ENCODE results near the gene PEX5L.
A peak's percentile ranks its signal among the peaks of the same experiment; 100 is the strongest.

Gene PEX5L

DNA sequence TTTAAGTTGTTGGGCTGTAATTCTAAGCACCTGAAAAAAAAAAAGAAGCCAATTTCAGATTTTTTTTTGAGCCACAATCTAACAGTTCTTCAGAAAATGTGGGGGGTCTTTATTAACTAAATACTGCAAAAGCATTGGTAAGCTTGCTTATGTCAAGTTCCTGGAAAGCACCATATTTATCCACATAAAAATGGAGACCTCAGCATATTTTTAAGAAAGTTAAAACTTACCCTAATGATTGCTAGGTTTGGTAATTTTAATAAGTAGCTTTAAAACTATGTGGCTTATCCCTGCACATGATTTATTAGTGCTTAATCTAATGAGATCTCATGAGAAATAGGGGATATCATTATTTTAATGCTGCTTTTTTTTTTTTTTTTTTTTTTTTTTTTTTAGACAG, 227.1 kb downstream of the PEX5L start:
- TF ChIP-seq, protein P1, sequence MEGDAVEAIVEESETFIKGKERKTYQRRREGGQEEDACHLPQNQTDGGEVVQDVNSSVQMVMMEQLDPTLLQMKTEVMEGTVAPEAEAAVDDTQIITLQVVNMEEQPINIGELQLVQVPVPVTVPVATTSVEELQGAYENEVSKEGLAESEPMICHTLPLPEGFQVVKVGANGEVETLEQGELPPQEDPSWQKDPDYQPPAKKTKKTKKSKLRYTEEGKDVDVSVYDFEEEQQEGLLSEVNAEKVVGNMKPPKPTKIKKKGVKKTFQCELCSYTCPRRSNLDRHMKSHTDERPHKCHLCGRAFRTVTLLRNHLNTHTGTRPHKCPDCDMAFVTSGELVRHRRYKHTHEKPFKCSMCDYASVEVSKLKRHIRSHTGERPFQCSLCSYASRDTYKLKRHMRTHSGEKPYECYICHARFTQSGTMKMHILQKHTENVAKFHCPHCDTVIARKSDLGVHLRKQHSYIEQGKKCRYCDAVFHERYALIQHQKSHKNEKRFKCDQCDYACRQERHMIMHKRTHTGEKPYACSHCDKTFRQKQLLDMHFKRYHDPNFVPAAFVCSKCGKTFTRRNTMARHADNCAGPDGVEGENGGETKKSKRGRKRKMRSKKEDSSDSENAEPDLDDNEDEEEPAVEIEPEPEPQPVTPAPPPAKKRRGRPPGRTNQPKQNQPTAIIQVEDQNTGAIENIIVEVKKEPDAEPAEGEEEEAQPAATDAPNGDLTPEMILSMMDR (IDR thresholded peaks at IDR 0.05; ENCODE audit: low read depth, low read length): no peak
- no peak overlapping the region for H3K4me3 ChIP-seq (ENCODE audit: low read depth, low read length)
- in situ Hi-C loops (cut with HindIII; ENCODE audit: low sequenced_read_pairs): no loop called here
- DNase-seq (ENCODE audit: low read depth, low spot score): no peak

DNA sequence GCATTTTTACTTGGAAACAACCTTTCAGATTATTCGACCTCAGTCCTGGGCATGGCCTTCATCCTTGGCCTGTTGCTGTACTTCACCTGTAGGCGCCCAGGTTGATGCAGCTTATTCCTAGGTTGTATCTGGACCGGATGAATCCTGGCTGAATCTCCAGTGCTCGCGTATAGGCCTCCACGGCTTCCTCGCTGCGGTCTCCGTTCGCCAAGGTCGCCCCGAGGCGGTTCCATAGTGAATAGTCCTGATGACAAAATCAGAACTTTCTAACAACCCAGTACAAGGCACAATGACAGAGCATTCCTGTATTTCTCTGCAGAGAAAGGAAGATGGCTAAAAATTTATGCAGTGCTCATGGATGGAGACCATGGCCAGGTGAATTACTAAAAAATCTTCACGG, 229.1 kb downstream of the PEX5L start:
- no peak for DNase-seq (ENCODE audit: low read depth, low spot score)
- in situ Hi-C loops (cut with HindIII; ENCODE audit: low sequenced_read_pairs): no loop called here
- H3K4me3 ChIP-seq (ENCODE audit: low read depth, low read length): no peak overlapping the region
- TF ChIP-seq, protein P1 (IDR thresholded peaks at IDR 0.05; ENCODE audit: low read depth, low read length): no peak

GRCh38 chr3:179806177-179806576, 230.6 kb downstream of the PEX5L start:
- in situ Hi-C loops (cut with HindIII; ENCODE audit: low sequenced_read_pairs): no loop called here
- TF ChIP-seq, protein P1 (IDR thresholded peaks at IDR 0.05; ENCODE audit: low read depth, low read length): no peak
- DNase-seq (ENCODE audit: low read depth, low spot score): peak; percentile 39

GRCh38 chr3:179801856-179802255, 234.9 kb downstream of the PEX5L start:
- DNase-seq (ENCODE audit: low read depth, low spot score): no peak
- in situ Hi-C loops (cut with HindIII; ENCODE audit: low sequenced_read_pairs): no loop called here
- no peak overlapping the region for H3K4me3 ChIP-seq (ENCODE audit: low read depth, low read length)
- TF ChIP-seq, protein P1 (IDR thresholded peaks at IDR 0.05; ENCODE audit: low read depth, low read length): no peak

More at GRCh38 chr3:179806177-179806576, 230.6 kb downstream of the PEX5L start:
- H3K4me3 ChIP-seq (ENCODE audit: low read depth, low read length): no peak overlapping the region

DNA sequence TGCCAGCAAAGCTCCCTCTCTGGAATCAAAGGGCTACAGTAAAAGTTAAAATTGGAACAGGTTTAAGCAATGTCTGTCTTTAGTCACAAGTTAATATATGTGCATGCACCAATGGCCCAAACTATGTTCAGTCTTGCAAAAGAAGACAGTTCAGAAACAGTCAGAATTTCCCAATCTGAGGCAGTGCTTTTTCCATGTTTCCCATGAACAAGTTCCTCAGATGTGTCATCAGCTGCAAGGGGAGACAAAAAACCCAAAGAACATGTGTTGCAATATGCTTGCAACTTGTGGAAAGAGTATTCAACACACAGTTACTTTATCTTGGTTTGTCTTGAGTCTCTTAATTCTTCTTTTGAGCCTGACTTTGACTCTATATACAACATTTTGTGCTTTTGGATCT, 235.5 kb downstream of the PEX5L start:
- in situ Hi-C loops (cut with HindIII; ENCODE audit: low sequenced_read_pairs): no loop called here
- no peak overlapping the region for H3K4me3 ChIP-seq (ENCODE audit: low read depth, low read length)
- DNase-seq (ENCODE audit: low read depth, low spot score): peak; percentile 72
- TF ChIP-seq, protein P1 (IDR thresholded peaks at IDR 0.05; ENCODE audit: low read depth, low read length): no peak

DNA sequence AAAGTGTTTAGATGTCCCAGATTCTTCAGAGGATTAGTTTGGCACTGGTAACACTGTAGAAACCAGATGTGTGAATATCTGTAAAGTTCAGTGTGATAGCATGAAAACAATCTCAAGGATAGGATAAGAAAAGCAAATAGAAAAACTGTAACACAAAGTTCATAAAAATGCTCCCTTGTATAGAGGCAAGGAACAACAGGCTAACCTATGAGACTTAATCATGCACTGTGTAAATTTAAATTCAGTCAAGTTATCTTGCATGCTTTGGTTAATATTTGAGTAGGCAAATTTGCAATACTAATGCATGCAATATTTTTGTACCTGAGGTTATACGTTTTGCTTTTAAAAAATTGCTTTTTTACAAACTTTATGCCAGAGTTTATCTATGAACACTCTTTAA, 239.5 kb downstream of the PEX5L start:
- H3K4me3 ChIP-seq (ENCODE audit: low read depth, low read length): no peak overlapping the region
- TF ChIP-seq, protein P1 (IDR thresholded peaks at IDR 0.05; ENCODE audit: low read depth, low read length): no peak
- no peak for DNase-seq (ENCODE audit: low read depth, low spot score)
- in situ Hi-C loops (cut with HindIII; ENCODE audit: low sequenced_read_pairs): no loop called here

- in situ Hi-C loops (cut with HindIII; ENCODE audit: low sequenced_read_pairs): no loop called here
- no peak overlapping the region for H3K4me3 ChIP-seq (ENCODE audit: low read depth, low read length)
- no peak for DNase-seq (ENCODE audit: low read depth, low spot score)
- TF ChIP-seq, protein P1 (IDR thresholded peaks at IDR 0.05; ENCODE audit: low read depth, low read length): no peak
These were observed 240.3 kb downstream of the PEX5L start for GRCh38 chr3:179796421-179796820.

All from astrocyte of the spinal cord (primary cell).